Activated CD8-positive, alpha-beta memory T cell treated with anti-CD3 and anti-CD28 coated beads, Interleukin-2, amount 50 U/mL, for 24 hours (primary cell): Measurements from ENCODE around the gene GALT.

Experiments used
- DNase-seq: peaks from one replicate; pipeline ENCODE4 v3.0.0-alpha.2; 2020; ENCODE audit errors: extremely low read depth

GALT gene

GRCh38 chr9:34684145-34684544 lies 37.7 kb downstream of the GALT start:
- DNase-seq = no peak

- no peak for DNase-seq
These were observed 38.3 kb downstream of the GALT start for GRCh38 chr9:34684816-34685215.

GRCh38 chr9:34685591-34685990 lies 39.1 kb downstream of the GALT start:
- DNase-seq = no peak

GRCh38 chr9:34686231-34686630 lies 39.8 kb downstream of the GALT start:
- no peak for DNase-seq

- DNase-seq = no peak
These were observed 40.3 kb downstream of the GALT start for GRCh38 chr9:34686732-34687131.

- DNase-seq = no peak
These were observed 41.0 kb downstream of the GALT start for GRCh38 chr9:34687276-34688030.

GRCh38 chr9:34688329-34689115 lies 42.0 kb downstream of the GALT start:
- no peak for DNase-seq

- no peak for DNase-seq
These were observed 42.6 kb downstream of the GALT start for GRCh38 chr9:34689116-34689470.

- DNase-seq = no peak
These were observed 43.0 kb downstream of the GALT start for GRCh38 chr9:34689512-34689911.

- DNase-seq = no peak
These were observed 44.8 kb downstream of the GALT start, which contains the start of gene CCL19 for GRCh38 chr9:34690983-34691935. CCL19 (minus strand) TSS chr9:34691276; CDS start chr9:34691139, 137 bp downstream.

- DNase-seq = no peak
These were observed 45.5 kb downstream of the GALT start for GRCh38 chr9:34691936-34692315.

- DNase-seq = no peak
These were observed 47.1 kb downstream of the GALT start for GRCh38 chr9:34693560-34693959.

GRCh38 chr9:34694811-34695210 lies 48.3 kb downstream of the GALT start:
- no peak for DNase-seq
